GM21526 (cell line): Measurements from ENCODE around the gene PMPCA.

Experiments
- ATAC-seq: cut with Tn5 transposase; IDR thresholded peaks from one replicate; pipeline ENCODE4 v1.9.1; 2021; ENCODE audit warnings: moderate library complexity; ENCODE audit not compliant: unreplicated experiment, low FRiP score

PMPCA gene

GRCh38 chr9:136451221-136451877 is 40.9 kb downstream of the PMPCA start:
- no peak for ATAC-seq

- no peak for ATAC-seq
Measured at GRCh38 chr9:136453326-136453725, 42.9 kb downstream of the PMPCA start.

- no peak for ATAC-seq
Measured at GRCh38 chr9:136454026-136454796, 43.8 kb downstream of the PMPCA start.

GRCh38 chr9:136455043-136456002 is 44.9 kb downstream of the PMPCA start:
- ATAC-seq, result no peak

- ATAC-seq, result no peak
Measured at GRCh38 chr9:136456258-136456657, 45.8 kb downstream of the PMPCA start.

GRCh38 chr9:136457326-136457725 is 46.9 kb downstream of the PMPCA start:
- ATAC-seq, result no peak

- ATAC-seq, result no peak
Measured at GRCh38 chr9:136459425-136459824, 49.0 kb downstream of the PMPCA start.

- ATAC-seq, result no peak
Measured at GRCh38 chr9:136460772-136461325, 50.4 kb downstream of the PMPCA start.

- no peak for ATAC-seq
Measured at GRCh38 chr9:136462664-136463063, 52.2 kb downstream of the PMPCA start.

- no peak for ATAC-seq
Measured at GRCh38 chr9:136463578-136463977, 53.1 kb downstream of the PMPCA start.

- no peak for ATAC-seq
Measured at GRCh38 chr9:136464241-136464640, 53.8 kb downstream of the PMPCA start.

- no peak for ATAC-seq
Measured at GRCh38 chr9:136465500-136466154, 55.2 kb downstream of the PMPCA start.

- ATAC-seq, result no peak
Measured at GRCh38 chr9:136466155-136466541, 55.7 kb downstream of the PMPCA start.

- ATAC-seq, result no peak
Measured at GRCh38 chr9:136467766-136468165, 57.3 kb downstream of the PMPCA start.

GRCh38 chr9:136470356-136470755 is 59.9 kb downstream of the PMPCA start:
- ATAC-seq, result no peak

GRCh38 chr9:136470792-136471469 is 60.5 kb downstream of the PMPCA start:
- ATAC-seq, result no peak

- no peak for ATAC-seq
Measured at GRCh38 chr9:136471802-136472487, 61.5 kb downstream of the PMPCA start.

- ATAC-seq, result no peak
Measured at GRCh38 chr9:136472640-136473353, 62.3 kb downstream of the PMPCA start.

- no peak for ATAC-seq
Measured at GRCh38 chr9:136473354-136473721, 62.9 kb downstream of the PMPCA start.
